Measurements from ENCODE around the gene ACTL10. TPM values are rescaled to one million over a fixed set of nuclear protein-coding genes. Genes with fewer than 3 reads are reported as not detected.
"Not testable (repeated sequence)": the region's sequence is repeated elsewhere in the genome, so short reads cannot be mapped to it uniquely, and the experiment has no call there.

Gene ACTL10
- total RNA-seq, 1 donor = 0.42 TPM

- peaks cover 45% of the 10 kb centered on the region for H3K4me1 ChIP-seq (ENCODE audit: insufficient read depth, low read length)
- H3K4me3 ChIP-seq (ENCODE audit: low read length) = no peak overlapping the region
- no peaks in the 10 kb centered on the region for H3K9me3 ChIP-seq (ENCODE audit: low read depth, low read length)
- no peaks in the 10 kb centered on the region for H3K27me3 ChIP-seq (ENCODE audit: insufficient read depth, low read length)
Observed at GRCh38 chr20:33687993-33688937, 21.5 kb downstream of the ACTL10 start.

- Histone ChIP-seq H3K4me1 (ENCODE audit: insufficient read depth, low read length) (peaks cover 45% of the 10 kb centered on the region), H3K27me3 (ENCODE audit: insufficient read depth, low read length) (no peaks in the 10 kb centered on the region), H3K4me3 (ENCODE audit: low read length) (no peak overlapping the region), H3K9me3 (ENCODE audit: low read depth, low read length) (no peaks in the 10 kb centered on the region)
Observed at GRCh38 chr20:33688938-33689424, 22.2 kb downstream of the ACTL10 start.

GRCh38 chr20:33689493-33689892 is 22.8 kb downstream of the ACTL10 start:
- H3K9me3 ChIP-seq (ENCODE audit: low read depth, low read length) = no peaks in the 10 kb centered on the region
- peaks cover 43% of the 10 kb centered on the region for H3K4me1 ChIP-seq (ENCODE audit: insufficient read depth, low read length)
- H3K27me3 ChIP-seq (ENCODE audit: insufficient read depth, low read length) = no peaks in the 10 kb centered on the region
- H3K4me3 ChIP-seq (ENCODE audit: low read length) = no peak overlapping the region

GRCh38 chr20:33689973-33690372 is 23.2 kb downstream of the ACTL10 start:
- Histone ChIP-seq H3K4me3 (ENCODE audit: low read length) (no peak overlapping the region), H3K9me3 (ENCODE audit: low read depth, low read length) (no peaks in the 10 kb centered on the region), H3K4me1 (ENCODE audit: insufficient read depth, low read length) (peaks cover 38% of the 10 kb centered on the region), H3K27me3 (ENCODE audit: insufficient read depth, low read length) (no peaks in the 10 kb centered on the region)

- H3K4me3 ChIP-seq (ENCODE audit: low read length) = no peak overlapping the region
- H3K9me3 ChIP-seq (ENCODE audit: low read depth, low read length) = no peaks in the 10 kb centered on the region
- peaks cover 20% of the 10 kb centered on the region for H3K4me1 ChIP-seq (ENCODE audit: insufficient read depth, low read length)
- no peaks in the 10 kb centered on the region for H3K27me3 ChIP-seq (ENCODE audit: insufficient read depth, low read length)
Observed at GRCh38 chr20:33693289-33693688, 26.5 kb downstream of the ACTL10 start.

GRCh38 chr20:33693741-33694638 is 27.2 kb downstream of the ACTL10 start:
- Histone ChIP-seq H3K9me3 (ENCODE audit: low read depth, low read length) (no peaks in the 10 kb centered on the region), H3K4me3 (ENCODE audit: low read length) (no peak overlapping the region), H3K4me1 (ENCODE audit: insufficient read depth, low read length) (peaks cover 20% of the 10 kb centered on the region), H3K27me3 (ENCODE audit: insufficient read depth, low read length) (no peaks in the 10 kb centered on the region)

DNA sequence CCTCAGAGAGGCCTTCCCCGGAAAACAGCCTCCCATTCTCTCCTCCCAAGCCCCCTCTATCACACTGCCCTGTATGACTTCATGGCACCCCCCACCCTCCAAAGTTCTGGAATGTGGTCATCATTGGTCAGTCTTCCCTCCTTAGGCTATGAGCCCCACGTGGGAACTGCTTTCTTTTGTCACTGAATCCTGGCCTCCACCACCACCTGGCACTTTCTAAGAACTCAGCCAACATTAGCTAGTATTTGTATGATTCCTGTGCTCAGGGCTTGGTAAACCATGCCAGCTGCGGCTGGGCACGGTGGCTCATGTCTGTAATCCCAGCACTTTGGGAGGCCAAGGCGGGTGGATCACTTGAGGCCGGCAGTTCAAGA is 27.9 kb downstream of the ACTL10 start:
- Histone ChIP-seq H3K4me1 (ENCODE audit: insufficient read depth, low read length) (peaks cover 15% of the 10 kb centered on the region), H3K9me3 (ENCODE audit: low read depth, low read length) (no peaks in the 10 kb centered on the region), H3K27me3 (ENCODE audit: insufficient read depth, low read length) (no peaks in the 10 kb centered on the region), H3K4me3 (ENCODE audit: low read length) (no peak overlapping the region)

DNA sequence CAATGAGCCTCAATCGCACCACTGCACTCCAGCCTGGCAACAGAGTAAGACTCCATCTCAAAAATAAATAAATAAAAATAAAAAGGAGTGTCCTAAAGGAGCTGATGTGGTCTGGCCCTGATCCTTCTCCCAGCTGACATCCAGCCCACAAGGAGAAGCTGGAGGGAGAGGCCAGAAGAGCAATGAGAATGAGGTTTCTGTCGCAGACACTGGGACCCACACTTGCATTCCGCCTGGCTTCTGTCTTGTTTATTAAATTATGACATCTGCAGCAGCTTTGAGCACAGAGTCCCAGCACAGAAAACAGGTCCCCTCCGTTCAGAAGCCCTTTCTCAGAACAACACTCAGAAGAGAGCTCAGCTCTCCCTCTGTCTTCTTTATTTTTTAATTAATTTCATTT is 29.7 kb downstream of the ACTL10 start:
- H3K9me3 ChIP-seq (ENCODE audit: low read depth, low read length) = no peaks in the 10 kb centered on the region
- no peak overlapping the region for H3K4me3 ChIP-seq (ENCODE audit: low read length)
- no peaks in the 10 kb centered on the region for H3K4me1 ChIP-seq (ENCODE audit: insufficient read depth, low read length)
- no peaks in the 10 kb centered on the region for H3K27me3 ChIP-seq (ENCODE audit: insufficient read depth, low read length)

- Histone ChIP-seq H3K27me3 (ENCODE audit: insufficient read depth, low read length) (no peaks in the 10 kb centered on the region), H3K4me1 (ENCODE audit: insufficient read depth, low read length) (no peaks in the 10 kb centered on the region), H3K4me3 (ENCODE audit: low read length) (no peak overlapping the region), H3K9me3 (ENCODE audit: low read depth, low read length) (no peaks in the 10 kb centered on the region)
Observed at GRCh38 chr20:33697129-33697528, 30.4 kb downstream of the ACTL10 start.

GRCh38 chr20:33698966-33699365 is 32.2 kb downstream of the ACTL10 start:
- not testable (repeated sequence) for H3K4me1 ChIP-seq (ENCODE audit: insufficient read depth, low read length); H3K4me3 ChIP-seq (ENCODE audit: low read length); H3K9me3 ChIP-seq (ENCODE audit: low read depth, low read length); H3K27me3 ChIP-seq (ENCODE audit: insufficient read depth, low read length)

DNA sequence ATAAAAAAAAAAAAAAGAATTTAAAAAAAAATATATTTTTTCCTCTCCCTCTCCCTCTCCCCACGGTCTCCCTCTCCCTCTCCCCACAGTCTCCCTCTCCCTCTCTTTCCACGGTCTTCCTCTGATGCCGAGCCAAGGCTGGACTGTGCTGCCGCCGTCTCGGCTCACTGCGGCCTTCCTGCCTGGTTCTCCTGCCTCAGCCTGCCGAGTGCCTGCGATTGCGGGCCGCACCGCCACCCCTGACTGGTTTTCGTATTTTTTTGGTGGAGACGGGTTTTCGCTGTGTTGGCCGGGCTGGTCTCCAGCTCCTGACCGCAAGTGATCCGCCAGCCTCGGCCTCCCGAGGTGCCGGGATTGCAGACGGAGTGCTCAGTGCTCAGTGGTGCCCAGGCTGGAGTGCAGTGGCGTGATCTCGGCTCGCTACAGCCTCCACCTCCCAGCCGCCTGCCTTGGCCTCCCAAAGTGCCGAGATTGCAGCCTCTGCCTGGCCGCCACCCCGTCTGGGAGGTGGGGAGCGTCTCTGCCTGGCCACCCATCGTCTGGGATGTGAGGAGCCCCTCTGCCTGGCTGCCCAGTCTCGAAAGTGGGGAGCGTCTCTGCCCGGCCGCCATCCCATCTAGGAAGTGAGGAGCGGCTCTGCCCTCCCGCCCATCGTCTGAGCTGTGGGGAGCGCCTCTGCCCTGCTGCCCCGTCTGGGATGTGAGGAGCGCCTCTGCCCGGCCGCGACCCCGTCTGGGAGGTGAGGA is 34.1 kb downstream of the ACTL10 start:
- H3K4me1 ChIP-seq (ENCODE audit: insufficient read depth, low read length); H3K9me3 ChIP-seq (ENCODE audit: low read depth, low read length); H3K4me3 ChIP-seq (ENCODE audit: low read length); H3K27me3 ChIP-seq (ENCODE audit: insufficient read depth, low read length): not testable (repeated sequence)

DNA sequence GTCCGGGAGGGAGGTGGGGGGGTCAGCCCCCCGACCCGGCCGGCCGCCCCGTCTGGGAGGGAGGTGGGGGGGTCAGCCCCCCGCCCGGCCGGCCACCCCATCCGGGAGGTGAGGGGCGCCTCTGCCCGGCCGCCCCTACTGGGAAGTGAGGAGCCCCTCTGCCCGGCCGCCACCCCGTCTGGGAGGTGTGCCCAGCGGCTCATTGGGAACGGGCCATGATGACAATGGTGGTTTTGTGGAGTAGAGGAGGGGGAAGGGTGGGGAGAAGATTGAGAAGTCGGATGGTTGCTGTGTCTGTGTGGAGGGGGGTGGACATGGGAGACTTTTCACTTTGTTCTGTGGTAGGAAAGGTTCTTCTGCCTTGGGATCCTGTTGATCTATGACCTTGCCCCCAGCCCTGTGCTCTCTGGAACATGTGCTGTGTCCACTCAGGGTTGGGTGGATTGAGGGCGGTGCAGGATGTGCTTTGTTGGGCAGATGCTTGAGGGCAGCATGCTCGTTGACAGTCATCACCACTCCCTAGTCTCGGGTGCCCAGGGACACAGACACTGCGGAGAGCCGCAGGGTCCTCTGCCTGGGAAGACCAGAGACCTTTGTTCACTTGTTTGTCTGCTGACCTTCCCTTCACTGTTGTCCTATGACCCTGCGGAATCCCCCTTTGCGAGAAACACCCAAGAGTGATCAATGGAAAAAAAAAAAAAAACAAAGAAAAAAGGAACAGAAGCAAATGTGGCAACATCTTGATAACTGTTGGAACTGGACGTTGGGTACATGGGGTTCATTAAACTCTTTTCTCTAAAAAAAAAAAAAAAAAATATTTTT is 35.1 kb downstream of the ACTL10 start:
- Histone ChIP-seq H3K27me3 (ENCODE audit: insufficient read depth, low read length) (no peaks in the 10 kb centered on the region), H3K4me3 (ENCODE audit: low read length) (no peak overlapping the region), H3K4me1 (ENCODE audit: insufficient read depth, low read length) (no peaks in the 10 kb centered on the region), H3K9me3 (ENCODE audit: low read depth, low read length) (no peaks in the 10 kb centered on the region)

- Histone ChIP-seq H3K27me3 (ENCODE audit: insufficient read depth, low read length) (no peaks in the 10 kb centered on the region), H3K4me1 (ENCODE audit: insufficient read depth, low read length) (no peaks in the 10 kb centered on the region), H3K9me3 (ENCODE audit: low read depth, low read length) (no peaks in the 10 kb centered on the region), H3K4me3 (ENCODE audit: low read length) (no peak overlapping the region)
Observed at GRCh38 chr20:33702861-33703260, 36.1 kb downstream of the ACTL10 start.

DNA sequence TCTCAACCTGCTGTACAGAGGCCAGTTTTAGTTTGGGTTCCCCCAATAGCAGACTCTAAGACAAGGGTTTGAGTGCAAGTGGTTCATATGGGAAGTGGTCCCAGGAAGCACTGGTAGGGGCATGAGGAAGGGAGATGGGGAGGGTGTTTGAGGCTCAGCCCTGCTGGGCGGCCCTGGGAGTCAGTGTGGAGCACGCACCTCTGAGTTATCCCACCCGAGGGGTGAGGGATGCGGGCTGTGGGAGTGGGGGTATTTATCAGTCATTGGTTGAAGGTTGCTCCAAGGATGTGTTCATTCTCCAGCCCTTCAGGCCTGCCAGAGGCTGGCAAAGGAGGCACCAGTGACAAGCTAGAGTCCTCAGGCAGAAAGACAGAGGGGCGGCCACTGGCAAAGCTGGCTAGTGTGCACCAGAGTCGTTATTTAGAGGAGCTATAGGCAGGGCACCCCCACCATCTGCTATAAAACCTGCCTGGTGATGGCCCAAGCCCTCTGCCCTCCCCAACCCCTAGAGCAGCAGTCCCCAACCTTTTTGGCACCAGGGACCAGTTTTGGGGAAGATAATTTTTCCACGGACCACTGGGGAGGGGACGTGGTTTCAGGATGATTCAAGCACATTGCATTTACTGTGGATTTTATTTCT is 36.9 kb downstream of the ACTL10 start:
- H3K4me3 ChIP-seq (ENCODE audit: low read length) = no peak overlapping the region
- no peaks in the 10 kb centered on the region for H3K27me3 ChIP-seq (ENCODE audit: insufficient read depth, low read length)
- no peaks in the 10 kb centered on the region for H3K4me1 ChIP-seq (ENCODE audit: insufficient read depth, low read length)
- H3K9me3 ChIP-seq (ENCODE audit: low read depth, low read length) = no peaks in the 10 kb centered on the region
